Lower leg skin (tissue), 4 donors: ENCODE data around the gene PGLYRP4. TPM values are rescaled to one million over a fixed set of nuclear protein-coding genes. Genes with fewer than 3 reads are reported as not detected.

Experiments used
- DNase-seq, 2 donors: peaks; one replicate each; pipeline ENCODE4 v3.0.0-alpha.2; 2019; ENCODE audit warnings: low spot score in 2 of 2
- H3K4me3 ChIP-seq: fragments of 200-600 bp; sonication (generic); 2 replicates; pipeline ENCODE4 v1.5.1; 2017; ENCODE audit warnings: mild to moderate bottlenecking, low read depth; ENCODE audit not compliant: poor library complexity, severe bottlenecking
- CTCF ChIP-seq, 3 donors: fragments of 450-650 bp; IDR thresholded peaks; one replicate each; pipeline ENCODE4 v1.5.1; 2016; ENCODE audit warnings: antibody characterized with exemption in 3 of 3, mild to moderate bottlenecking in 3 of 3, moderate library complexity in 2 of 3
- POLR2A ChIP-seq, 2 donors: fragments of 450-650 bp; IDR thresholded peaks; one replicate each; pipeline ENCODE4 v1.6.1; 2016 to 2017; ENCODE audit warnings: antibody characterized with exemption in 2 of 2, mild to moderate bottlenecking in 1 of 2, moderate library complexity in 1 of 2
- WGBS, 2 donors: methylation state at CpG; one replicate each; pipeline ENCODE4 v1.1.5; 2018; 5-methylcytosine and 5-hydroxymethylcytosine counted together
- intact Hi-C: fragments of 100-400 bp; cut with DNase I; formaldehyde crosslinking; loops from one replicate; pipeline ENCODE4 v1.15.0; 2023; ENCODE audit warnings: low total_unique reads
- total RNA-seq, 4 donors: library from RNA; depleted of rRNA; stranded (reverse); fragments of >200 nt; gene quantifications; one replicate each; pipeline ENCODE4 v1.1.0, GENCODE V29; 2016

PGLYRP4 gene
- total RNA-seq, 4 donors from 2014 or later = 10.2 to 36.1 (median 18.7) TPM

GRCh38 chr1:153346077-153346723 is 2.4 kb downstream of the PGLYRP4 start:
- H3K4me3 ChIP-seq = no peak overlapping the region
- TF ChIP-seq CTCF (IDR thresholded peaks at IDR 0.05) (no peak), POLR2A (IDR thresholded peaks at IDR 0.05) (no peak)
- intact Hi-C loops = no loop called here
- no peak for DNase-seq
- WGBS, 2 donors = 57 to 65% methylated on average over 6 of the region's 6 CpGs

- no peak overlapping the region for H3K4me3 ChIP-seq
- WGBS, 2 donors = 82 to 89% methylated on average over 14 of the region's 14 CpGs
- DNase-seq = peak in 1 of 2 donors; percentile 73
- intact Hi-C loops = no loop called here
- TF ChIP-seq CTCF (IDR thresholded peaks at IDR 0.05) = no peak
- TF ChIP-seq POLR2A (IDR thresholded peaks at IDR 0.05) = no peak
These were observed 3.2 kb downstream of the PGLYRP4 start for GRCh38 chr1:153345187-153346076.

- no peak overlapping the region for H3K4me3 ChIP-seq
- intact Hi-C loops = no loop called here
- WGBS, 2 donors = 28 to 29% methylated on average over 3 of the region's 3 CpGs
- TF ChIP-seq POLR2A (IDR thresholded peaks at IDR 0.05) (no peak), CTCF (IDR thresholded peaks at IDR 0.05) (no peak)
- DNase-seq = peak in 1 of 2 donors; percentile 69
These were observed 4.0 kb downstream of the PGLYRP4 start for GRCh38 chr1:153344718-153345025.

GRCh38 chr1:153343811-153344717 is 4.6 kb downstream of the PGLYRP4 start:
- 45 to 51% methylated on average over 9 of the region's 9 CpGs for WGBS, 2 donors
- no peak overlapping the region for H3K4me3 ChIP-seq
- no peak for TF ChIP-seq CTCF (IDR thresholded peaks at IDR 0.05)
- no peak for TF ChIP-seq POLR2A (IDR thresholded peaks at IDR 0.05)
- peak in 1 of 2 donors; percentile 72 for DNase-seq
- intact Hi-C loops = no loop called here

- 36 to 50% methylated on average over 5 of the region's 5 CpGs for whole genome bisulfite sequencing, 2 donors
- intact Hi-C loops = no loop called here
- H3K4me3 ChIP-seq = no peak overlapping the region
- TF ChIP-seq CTCF (IDR thresholded peaks at IDR 0.05) (no peak), POLR2A (IDR thresholded peaks at IDR 0.05) (no peak)
- DNase-seq = no peak
These were observed 5.5 kb downstream of the PGLYRP4 start for GRCh38 chr1:153343040-153343681.
